ENCODE data around the gene TCEAL7. TPM values are rescaled to one million over a fixed set of nuclear protein-coding genes. Genes with fewer than 3 reads are reported as not detected.
"Not testable (repeated sequence)": the region's sequence is repeated elsewhere in the genome, so short reads cannot be mapped to it uniquely, and the experiment has no call there.

The TCEAL7 gene
- not detected in 2 replicates for total RNA-seq (2021)
- Bru-seq, nascent RNA: not detected
- not detected for BruChase-seq, experiment 1, labeled RNA remaining after a 2-hour chase
- BruChase-seq, experiment 2, labeled RNA remaining after a 6-hour chase: not detected
- long read RNA-seq: 0 reads

- Histone ChIP-seq H3K27me3 (ENCODE audit: insufficient read depth, low read depth) (no peaks in the 10 kb centered on the region), H3K4me1 (replicated peaks; ENCODE audit: insufficient read depth) (no peaks in the 10 kb centered on the region), H3K27ac (no peak within 1 kb of the TSS), H3K36me3 (ENCODE audit: low read depth) (no peaks in the 10 kb centered on the region), H4K20me1 (ENCODE audit: insufficient read depth) (no peaks in the 10 kb centered on the region), H3K9me2 (ENCODE audit: insufficient read depth) (no peaks in the 10 kb centered on the region), H3K4me3 (no peak within 1 kb of the TSS), H2AFZ (no peak within 1 kb of the TSS), H3K79me2 (ENCODE audit: low read depth) (no peaks in the 10 kb centered on the region), H3K9me3 (ENCODE audit: insufficient read depth, low read depth) (no peaks in the 10 kb centered on the region), H3F3A (ENCODE audit: insufficient read depth, low read depth) (no peaks in the 10 kb centered on the region), H3K4me2 (no peak within 1 kb of the TSS)
- POLR2A ChIA-PET (ENCODE audit: unreplicated experiment): no interaction called here
- intact Hi-C loops (cut with micrococcal nuclease; ENCODE audit: unreplicated experiment): no loop called here
- CTCF ChIA-PET: no interaction called here
- no peak for TF ChIP-seq EZH2 (IDR thresholded peaks at IDR 0.05; ENCODE audit: low read depth)
- TF ChIP-seq CTCF (conservative IDR thresholded peaks at IDR 0.05): no peak
- DNase-seq: no peak
- no TSS peak for BruUV-seq (replicated peaks)
Observed at GRCh38 chrX:103329991-103330390, at the start of gene TCEAL7. Gene TCEAL7 (plus strand): TSS chrX:103330239. CDS start chrX:103331404, 1,165 bp downstream.

GRCh38 chrX:103293118-103293517 lies 36.9 kb upstream of the TCEAL7 start:
- no peaks in the 10 kb centered on the region for H3K27me3 ChIP-seq (ENCODE audit: insufficient read depth, low read depth)
- H3K4me1 ChIP-seq (replicated peaks; ENCODE audit: insufficient read depth): no peaks in the 10 kb centered on the region
- H3K79me2 ChIP-seq (ENCODE audit: low read depth): no peaks in the 10 kb centered on the region
- no peak for DNase-seq
- BruUV-seq (replicated peaks): no TSS peak
- TF ChIP-seq EZH2 (IDR thresholded peaks at IDR 0.05; ENCODE audit: low read depth): no peak
- no peaks in the 10 kb centered on the region for H3K9me2 ChIP-seq (ENCODE audit: insufficient read depth)
- no peaks in the 10 kb centered on the region for H3K9me3 ChIP-seq (ENCODE audit: insufficient read depth, low read depth)
- ChIA-PET POLR2A (ENCODE audit: unreplicated experiment) (no interaction called here), CTCF (no interaction called here)
- intact Hi-C loops (cut with micrococcal nuclease; ENCODE audit: unreplicated experiment): loop anchor here (10.0 kb wide), 1 partner anchor 68 kb away; no protein-coding TSS in a partner anchor
- no peak overlapping the region for H3K27ac ChIP-seq
- no peaks in the 10 kb centered on the region for H3F3A ChIP-seq (ENCODE audit: insufficient read depth, low read depth)
- H2AFZ ChIP-seq: no peak overlapping the region
- no peaks in the 10 kb centered on the region for H4K20me1 ChIP-seq (ENCODE audit: insufficient read depth)
- H3K36me3 ChIP-seq (ENCODE audit: low read depth): no peaks in the 10 kb centered on the region
- no peak overlapping the region for H3K4me3 ChIP-seq
- no peak overlapping the region for H3K4me2 ChIP-seq

- Histone ChIP-seq H3K36me3 (ENCODE audit: low read depth) (no peaks in the 10 kb centered on the region), H3K4me1 (replicated peaks; ENCODE audit: insufficient read depth) (no peaks in the 10 kb centered on the region), H3K79me2 (ENCODE audit: low read depth) (no peaks in the 10 kb centered on the region), H3K4me3 (no peak overlapping the region), H3K4me2 (no peak overlapping the region), H3F3A (ENCODE audit: insufficient read depth, low read depth) (no peaks in the 10 kb centered on the region), H3K9me3 (ENCODE audit: insufficient read depth, low read depth) (no peaks in the 10 kb centered on the region), H3K9me2 (ENCODE audit: insufficient read depth) (no peaks in the 10 kb centered on the region), H4K20me1 (ENCODE audit: insufficient read depth) (no peaks in the 10 kb centered on the region), H2AFZ (no peak overlapping the region), H3K27ac (no peak overlapping the region), H3K27me3 (ENCODE audit: insufficient read depth, low read depth) (no peaks in the 10 kb centered on the region)
- intact Hi-C loops (cut with micrococcal nuclease; ENCODE audit: unreplicated experiment): no loop called here
- no peak for DNase-seq
- ChIA-PET POLR2A (ENCODE audit: unreplicated experiment) (no interaction called here), CTCF (no interaction called here)
- no TSS peak for BruUV-seq (replicated peaks)
- TF ChIP-seq CTCF (conservative IDR thresholded peaks at IDR 0.05) (no peak), EZH2 (IDR thresholded peaks at IDR 0.05; ENCODE audit: low read depth) (no peak)
Observed at GRCh38 chrX:103304705-103305104, 25.3 kb upstream of the TCEAL7 start.

GRCh38 chrX:103305666-103306065 lies 24.4 kb upstream of the TCEAL7 start:
- POLR2A ChIA-PET (ENCODE audit: unreplicated experiment); H3K27ac ChIP-seq; H4K20me1 ChIP-seq (ENCODE audit: insufficient read depth); H3F3A ChIP-seq (ENCODE audit: insufficient read depth, low read depth); H3K9me2 ChIP-seq (ENCODE audit: insufficient read depth); BruUV-seq (replicated peaks); H3K36me3 ChIP-seq (ENCODE audit: low read depth); H3K27me3 ChIP-seq (ENCODE audit: insufficient read depth, low read depth); H3K79me2 ChIP-seq (ENCODE audit: low read depth); H3K9me3 ChIP-seq (ENCODE audit: insufficient read depth, low read depth); DNase-seq; H3K4me3 ChIP-seq; intact Hi-C loops (cut with micrococcal nuclease; ENCODE audit: unreplicated experiment); H3K4me2 ChIP-seq; CTCF ChIA-PET; H3K4me1 ChIP-seq (replicated peaks; ENCODE audit: insufficient read depth); H2AFZ ChIP-seq: not testable (repeated sequence)

Data from PC-9 (cell line).